ENCODE results near the gene MCRIP2.

The MCRIP2 gene

DNA sequence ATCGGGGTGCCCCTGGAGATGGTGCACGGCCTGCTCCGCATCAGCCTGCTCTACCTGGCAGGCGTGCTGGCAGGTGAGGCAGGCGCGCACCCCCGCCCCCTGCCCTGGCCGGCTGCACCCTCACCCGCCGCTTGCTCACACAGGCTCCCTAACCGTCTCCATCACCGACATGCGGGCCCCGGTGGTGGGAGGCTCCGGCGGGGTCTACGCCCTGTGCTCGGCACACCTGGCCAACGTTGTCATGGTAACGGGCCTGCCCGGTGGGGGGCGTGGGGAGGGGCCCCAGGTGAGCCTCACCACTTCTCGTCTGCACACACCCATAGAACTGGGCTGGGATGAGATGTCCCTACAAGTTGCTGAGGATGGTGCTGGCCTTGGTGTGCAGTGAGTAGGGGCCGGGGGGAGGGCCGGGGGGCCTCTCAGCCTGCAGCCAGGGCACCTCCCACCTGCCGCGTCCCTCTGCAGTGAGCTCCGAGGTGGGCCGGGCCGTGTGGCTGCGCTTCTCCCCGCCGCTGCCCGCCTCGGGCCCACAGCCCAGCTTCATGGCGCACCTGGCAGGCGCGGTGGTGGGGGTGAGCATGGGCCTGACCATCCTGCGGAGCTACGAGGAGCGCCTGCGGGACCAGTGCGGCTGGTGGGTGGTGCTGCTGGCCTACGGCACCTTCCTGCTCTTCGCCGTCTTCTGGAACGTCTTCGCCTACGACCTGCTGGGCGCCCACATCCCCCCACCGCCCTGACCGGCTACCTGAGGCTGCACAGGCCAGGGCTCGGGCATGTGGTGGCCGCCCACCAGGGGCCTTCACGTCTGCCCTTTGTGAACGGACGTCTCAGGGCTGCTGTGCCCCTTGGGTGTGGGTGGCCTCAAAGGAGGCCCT is 35.9 kb downstream of the MCRIP2 start:
- TF ChIP-seq, protein P1, sequence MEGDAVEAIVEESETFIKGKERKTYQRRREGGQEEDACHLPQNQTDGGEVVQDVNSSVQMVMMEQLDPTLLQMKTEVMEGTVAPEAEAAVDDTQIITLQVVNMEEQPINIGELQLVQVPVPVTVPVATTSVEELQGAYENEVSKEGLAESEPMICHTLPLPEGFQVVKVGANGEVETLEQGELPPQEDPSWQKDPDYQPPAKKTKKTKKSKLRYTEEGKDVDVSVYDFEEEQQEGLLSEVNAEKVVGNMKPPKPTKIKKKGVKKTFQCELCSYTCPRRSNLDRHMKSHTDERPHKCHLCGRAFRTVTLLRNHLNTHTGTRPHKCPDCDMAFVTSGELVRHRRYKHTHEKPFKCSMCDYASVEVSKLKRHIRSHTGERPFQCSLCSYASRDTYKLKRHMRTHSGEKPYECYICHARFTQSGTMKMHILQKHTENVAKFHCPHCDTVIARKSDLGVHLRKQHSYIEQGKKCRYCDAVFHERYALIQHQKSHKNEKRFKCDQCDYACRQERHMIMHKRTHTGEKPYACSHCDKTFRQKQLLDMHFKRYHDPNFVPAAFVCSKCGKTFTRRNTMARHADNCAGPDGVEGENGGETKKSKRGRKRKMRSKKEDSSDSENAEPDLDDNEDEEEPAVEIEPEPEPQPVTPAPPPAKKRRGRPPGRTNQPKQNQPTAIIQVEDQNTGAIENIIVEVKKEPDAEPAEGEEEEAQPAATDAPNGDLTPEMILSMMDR (IDR thresholded peaks at IDR 0.05; ENCODE audit: insufficient read depth, low read length): no peak
- TF ChIP-seq SPI1 (IDR thresholded peaks at IDR 0.05; ENCODE audit: borderline replicate concordance, low read depth) (no peak), GABPA (IDR thresholded peaks at IDR 0.05; ENCODE audit: low read depth) (no peak), POLR2AphosphoS5 (IDR thresholded peaks at IDR 0.05; ENCODE audit: low read depth) (no peak)
- TF ChIP-seq, protein P2, sequence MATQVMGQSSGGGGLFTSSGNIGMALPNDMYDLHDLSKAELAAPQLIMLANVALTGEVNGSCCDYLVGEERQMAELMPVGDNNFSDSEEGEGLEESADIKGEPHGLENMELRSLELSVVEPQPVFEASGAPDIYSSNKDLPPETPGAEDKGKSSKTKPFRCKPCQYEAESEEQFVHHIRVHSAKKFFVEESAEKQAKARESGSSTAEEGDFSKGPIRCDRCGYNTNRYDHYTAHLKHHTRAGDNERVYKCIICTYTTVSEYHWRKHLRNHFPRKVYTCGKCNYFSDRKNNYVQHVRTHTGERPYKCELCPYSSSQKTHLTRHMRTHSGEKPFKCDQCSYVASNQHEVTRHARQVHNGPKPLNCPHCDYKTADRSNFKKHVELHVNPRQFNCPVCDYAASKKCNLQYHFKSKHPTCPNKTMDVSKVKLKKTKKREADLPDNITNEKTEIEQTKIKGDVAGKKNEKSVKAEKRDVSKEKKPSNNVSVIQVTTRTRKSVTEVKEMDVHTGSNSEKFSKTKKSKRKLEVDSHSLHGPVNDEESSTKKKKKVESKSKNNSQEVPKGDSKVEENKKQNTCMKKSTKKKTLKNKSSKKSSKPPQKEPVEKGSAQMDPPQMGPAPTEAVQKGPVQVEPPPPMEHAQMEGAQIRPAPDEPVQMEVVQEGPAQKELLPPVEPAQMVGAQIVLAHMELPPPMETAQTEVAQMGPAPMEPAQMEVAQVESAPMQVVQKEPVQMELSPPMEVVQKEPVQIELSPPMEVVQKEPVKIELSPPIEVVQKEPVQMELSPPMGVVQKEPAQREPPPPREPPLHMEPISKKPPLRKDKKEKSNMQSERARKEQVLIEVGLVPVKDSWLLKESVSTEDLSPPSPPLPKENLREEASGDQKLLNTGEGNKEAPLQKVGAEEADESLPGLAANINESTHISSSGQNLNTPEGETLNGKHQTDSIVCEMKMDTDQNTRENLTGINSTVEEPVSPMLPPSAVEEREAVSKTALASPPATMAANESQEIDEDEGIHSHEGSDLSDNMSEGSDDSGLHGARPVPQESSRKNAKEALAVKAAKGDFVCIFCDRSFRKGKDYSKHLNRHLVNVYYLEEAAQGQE (IDR thresholded peaks at IDR 0.05; ENCODE audit: insufficient replicate concordance, low read depth): no peak
- no peak for DNase-seq (ENCODE audit: low read depth in 1 of 2, low spot score in 1 of 2)
- no peak overlapping the region for H3K27ac ChIP-seq (replicated peaks)

DNA sequence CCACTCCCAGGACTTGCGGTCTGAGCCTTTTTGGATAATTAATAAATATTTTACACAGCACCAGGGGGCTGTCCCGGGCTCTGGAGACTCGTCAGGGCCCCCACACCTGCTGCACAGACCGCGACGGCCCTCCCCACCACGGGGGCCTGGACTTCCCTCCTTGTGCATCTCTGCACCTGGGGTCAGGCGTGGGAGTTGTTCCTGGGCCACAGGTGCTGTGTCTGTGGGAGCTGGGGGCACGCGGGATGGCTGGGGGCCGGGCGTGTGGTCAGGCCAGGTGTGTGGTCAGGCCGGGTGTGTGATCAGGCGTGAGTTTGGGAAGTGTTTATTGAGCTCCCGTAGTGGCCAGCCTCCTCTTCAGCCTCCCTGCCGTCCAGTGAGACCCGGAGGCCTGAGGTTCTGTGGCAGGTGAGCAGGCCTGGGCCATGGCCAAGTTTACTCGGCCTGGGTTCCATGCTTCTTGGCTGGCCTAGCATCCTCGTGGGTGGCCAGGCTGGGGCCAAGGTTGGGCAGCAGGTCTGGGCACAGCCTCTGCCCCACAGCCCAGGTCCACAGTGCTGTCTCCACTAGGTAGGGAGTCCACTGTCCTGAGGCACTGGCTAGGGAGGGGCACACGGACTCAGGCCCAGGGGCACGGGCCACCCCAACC is 36.7 kb downstream of the MCRIP2 start:
- no peak for DNase-seq (ENCODE audit: low read depth in 1 of 2, low spot score in 1 of 2)
- TF ChIP-seq POLR2AphosphoS5 (IDR thresholded peaks at IDR 0.05; ENCODE audit: low read depth): no peak
- TF ChIP-seq, protein P1 (IDR thresholded peaks at IDR 0.05; ENCODE audit: insufficient read depth, low read length): no peak
- TF ChIP-seq, protein P2 (IDR thresholded peaks at IDR 0.05; ENCODE audit: insufficient replicate concordance, low read depth): no peak
- TF ChIP-seq GABPA (IDR thresholded peaks at IDR 0.05; ENCODE audit: low read depth): no peak
- TF ChIP-seq SPI1 (IDR thresholded peaks at IDR 0.05; ENCODE audit: borderline replicate concordance, low read depth): no peak
- H3K27ac ChIP-seq (replicated peaks): no peak overlapping the region

More for the DNA sequence above, 35.9 kb downstream of the MCRIP2 start:
- Histone ChIP-seq H3K27me3 (ENCODE audit: insufficient read depth, poor library complexity, severe bottlenecking) (no peaks in the 10 kb centered on the region), H3K4me3 (replicated peaks; ENCODE audit: insufficient read depth, low read length) (no peak overlapping the region)

DNA sequence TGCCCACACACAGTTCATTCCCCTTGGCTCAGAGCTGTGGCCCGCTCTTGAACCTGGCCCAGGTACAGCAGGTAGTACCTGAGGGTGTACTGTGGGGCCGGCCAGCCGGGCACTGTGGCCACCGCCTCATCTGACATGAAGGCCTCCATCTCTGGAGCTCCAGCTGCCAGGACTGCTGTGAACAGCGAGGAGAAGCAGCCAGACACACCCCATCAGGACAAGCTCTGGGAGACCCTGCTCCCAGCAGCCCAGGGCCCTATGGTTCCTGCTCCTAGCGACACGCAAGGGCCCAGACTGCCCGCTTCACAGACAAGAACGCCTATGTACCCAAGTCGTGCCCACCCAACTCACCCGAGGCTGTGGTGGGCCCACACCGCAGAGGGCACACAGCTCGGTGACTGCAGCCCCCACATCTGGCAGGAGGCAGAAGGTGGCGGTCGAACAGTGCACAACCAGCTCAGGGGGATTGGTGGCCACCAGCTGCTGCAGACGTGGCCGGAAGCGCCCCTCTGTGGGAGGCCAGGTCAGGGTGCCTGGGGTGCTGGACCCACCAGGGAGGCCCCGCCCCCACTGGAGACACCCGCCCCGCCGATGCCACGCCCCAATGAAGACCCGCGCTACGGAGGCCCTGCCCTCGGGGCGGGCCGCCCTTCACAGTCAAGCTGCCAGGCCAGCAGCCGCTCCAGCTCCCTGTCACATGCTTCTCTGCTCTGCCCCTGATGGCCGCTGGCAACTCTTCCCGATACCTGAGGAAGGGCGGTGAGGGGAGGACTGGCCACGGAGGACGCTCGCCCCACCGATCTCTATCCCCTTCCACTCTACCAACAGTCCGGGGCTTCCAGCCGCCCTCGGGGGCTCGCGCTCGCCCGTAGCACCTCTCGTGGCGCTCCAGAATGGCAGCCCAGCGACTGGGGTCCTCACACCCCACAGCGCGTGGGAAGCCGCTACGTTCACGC is 37.5 kb downstream of the MCRIP2 start:
- Histone ChIP-seq H3K27ac (replicated peaks) (peak overlapping the region; percentile 65), H3K27me3 (ENCODE audit: insufficient read depth, poor library complexity, severe bottlenecking) (no peaks in the 10 kb centered on the region), H3K4me3 (replicated peaks; ENCODE audit: insufficient read depth, low read length) (peak overlapping the region; percentile 49)
- TF ChIP-seq, protein P1 (IDR thresholded peaks at IDR 0.05; ENCODE audit: insufficient read depth, low read length): no peak
- TF ChIP-seq POLR2AphosphoS5 (IDR thresholded peaks at IDR 0.05; ENCODE audit: low read depth): peak; percentile 48
- DNase-seq (ENCODE audit: low read depth in 1 of 2, low spot score in 1 of 2): peak in 1 of 2 experiments; percentile 55

More for the DNA sequence above, 36.7 kb downstream of the MCRIP2 start:
- Histone ChIP-seq H3K27me3 (ENCODE audit: insufficient read depth, poor library complexity, severe bottlenecking) (no peaks in the 10 kb centered on the region), H3K4me3 (replicated peaks; ENCODE audit: insufficient read depth, low read length) (no peak overlapping the region)

All from HL-60 (cell line).